ENCODE results near the gene CMSS1. TPM values are rescaled to one million over a fixed set of nuclear protein-coding genes. Genes with fewer than 3 reads are reported as not detected.

CMSS1 gene
- total and polyA plus RNA-seq, 3 donors from 2014 or later: 24.6 to 47.9 (median 24.9) TPM

DNA sequence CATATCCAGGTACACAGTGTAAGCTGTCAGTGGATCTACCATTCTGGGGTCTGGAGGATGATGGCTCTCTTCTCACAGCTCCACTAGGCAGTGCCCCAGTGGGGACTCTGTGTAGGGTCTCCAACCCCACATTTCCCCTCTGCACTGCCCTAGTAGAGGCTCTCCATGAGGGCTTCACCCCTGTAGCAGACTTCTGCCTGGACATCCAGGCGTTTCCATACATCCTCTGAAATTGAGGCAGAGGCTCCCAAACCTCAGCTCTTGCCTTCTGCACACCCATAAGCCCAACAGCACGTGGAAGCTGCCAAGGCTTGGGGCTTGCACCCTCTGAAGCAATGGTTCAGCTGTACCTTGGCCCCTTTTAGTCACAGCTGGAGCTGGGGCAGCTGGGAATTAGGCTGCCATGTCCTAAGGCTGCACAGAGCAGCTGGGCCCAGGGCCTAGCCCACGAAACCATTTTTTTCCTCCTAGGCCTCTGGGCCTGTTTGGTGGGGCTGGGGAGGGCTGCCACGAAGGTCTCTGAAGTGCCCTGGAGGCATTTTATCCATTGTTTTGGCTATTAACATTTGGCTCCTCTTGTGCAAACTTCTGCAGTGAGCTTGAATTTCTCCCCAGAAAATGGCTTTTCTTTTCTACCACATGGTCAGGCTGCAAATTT, 362.2 kb downstream of the CMSS1 start:
- no peak for DNase-seq
- H3K9me3 ChIP-seq: no peaks in the 10 kb centered on the region
- intact Hi-C loops (cut with DNase I; ENCODE audit: low total_unique reads): no loop called here
- no peaks in the 10 kb centered on the region for H3K27me3 ChIP-seq
- no peaks in the 10 kb centered on the region for H3K36me3 ChIP-seq (ENCODE audit: low read depth, missing control alignments)
- no peak overlapping the region for H3K4me3 ChIP-seq
- WGBS, 2 donors: 92 to 100% methylated on average over 4 of the region's 4 CpGs
- H3K4me1 ChIP-seq: peaks cover 1% of the 10 kb centered on the region
- no peak overlapping the region for H3K27ac ChIP-seq
- TF ChIP-seq CTCF (IDR thresholded peaks at IDR 0.05): no peak
- no peak for TF ChIP-seq POLR2A (IDR thresholded peaks at IDR 0.05)

GRCh38 chr3:100183608-100184125, 366.0 kb downstream of the CMSS1 start:
- Histone ChIP-seq H3K4me1 (peaks cover 12% of the 10 kb centered on the region), H3K9me3 (no peaks in the 10 kb centered on the region), H3K27ac (no peak overlapping the region), H3K36me3 (ENCODE audit: low read depth, missing control alignments) (no peaks in the 10 kb centered on the region), H3K4me3 (no peak overlapping the region), H3K27me3 (no peaks in the 10 kb centered on the region)
- intact Hi-C loops (cut with DNase I; ENCODE audit: low total_unique reads): no loop called here
- no peak for DNase-seq
- WGBS, 2 donors: 93 to 100% methylated on average over 1 of the region's 1 CpG
- TF ChIP-seq POLR2A (IDR thresholded peaks at IDR 0.05): no peak
- no peak for TF ChIP-seq CTCF (IDR thresholded peaks at IDR 0.05)

GRCh38 chr3:100184948-100185570, 367.4 kb downstream of the CMSS1 start:
- TF ChIP-seq CTCF (IDR thresholded peaks at IDR 0.05): no peak
- no peak for TF ChIP-seq POLR2A (IDR thresholded peaks at IDR 0.05)
- peaks cover 12% of the 10 kb centered on the region for H3K4me1 ChIP-seq
- DNase-seq: no peak
- intact Hi-C loops (cut with DNase I; ENCODE audit: low total_unique reads): no loop called here
- H3K4me3 ChIP-seq: no peak overlapping the region
- no peak overlapping the region for H3K27ac ChIP-seq
- no peaks in the 10 kb centered on the region for H3K9me3 ChIP-seq
- 35 to 36% methylated on average over 2 of the region's 2 CpGs for WGBS, 2 donors
- no peaks in the 10 kb centered on the region for H3K27me3 ChIP-seq
- no peaks in the 10 kb centered on the region for H3K36me3 ChIP-seq (ENCODE audit: low read depth, missing control alignments)

GRCh38 chr3:100185847-100186246, 368.2 kb downstream of the CMSS1 start:
- no peaks in the 10 kb centered on the region for H3K36me3 ChIP-seq (ENCODE audit: low read depth, missing control alignments)
- DNase-seq: no peak
- TF ChIP-seq POLR2A (IDR thresholded peaks at IDR 0.05) (no peak), CTCF (IDR thresholded peaks at IDR 0.05) (no peak)
- H3K4me1 ChIP-seq: peaks cover 12% of the 10 kb centered on the region
- H3K9me3 ChIP-seq: no peaks in the 10 kb centered on the region
- H3K4me3 ChIP-seq: no peak overlapping the region
- no peak overlapping the region for H3K27ac ChIP-seq
- no peaks in the 10 kb centered on the region for H3K27me3 ChIP-seq
- intact Hi-C loops (cut with DNase I; ENCODE audit: low total_unique reads): no loop called here
- WGBS, 2 donors: 71 to 78% methylated on average over 5 of the region's 5 CpGs
